UCSD-AML1 (cell line): ENCODE measurements around the gene HCAR2.
"Not testable (repeated sequence)": the region's sequence is repeated elsewhere in the genome, so short reads cannot be mapped to it uniquely, and the experiment has no call there.

Source experiments
- DNase-seq: peaks from one replicate; lab custom pipeline; 2025; ENCODE audit not compliant: unreplicated experiment; lab: John Stamatoyannopoulos, UW

The HCAR2 gene

GRCh38 chr12:122702890-122703611, at the start of gene HCAR2:
Gene HCAR2 (minus strand): TSS chr12:122703357. CDS start chr12:122703283, 74 bp downstream.
- DNase-seq = not testable (repeated sequence)

DNA sequence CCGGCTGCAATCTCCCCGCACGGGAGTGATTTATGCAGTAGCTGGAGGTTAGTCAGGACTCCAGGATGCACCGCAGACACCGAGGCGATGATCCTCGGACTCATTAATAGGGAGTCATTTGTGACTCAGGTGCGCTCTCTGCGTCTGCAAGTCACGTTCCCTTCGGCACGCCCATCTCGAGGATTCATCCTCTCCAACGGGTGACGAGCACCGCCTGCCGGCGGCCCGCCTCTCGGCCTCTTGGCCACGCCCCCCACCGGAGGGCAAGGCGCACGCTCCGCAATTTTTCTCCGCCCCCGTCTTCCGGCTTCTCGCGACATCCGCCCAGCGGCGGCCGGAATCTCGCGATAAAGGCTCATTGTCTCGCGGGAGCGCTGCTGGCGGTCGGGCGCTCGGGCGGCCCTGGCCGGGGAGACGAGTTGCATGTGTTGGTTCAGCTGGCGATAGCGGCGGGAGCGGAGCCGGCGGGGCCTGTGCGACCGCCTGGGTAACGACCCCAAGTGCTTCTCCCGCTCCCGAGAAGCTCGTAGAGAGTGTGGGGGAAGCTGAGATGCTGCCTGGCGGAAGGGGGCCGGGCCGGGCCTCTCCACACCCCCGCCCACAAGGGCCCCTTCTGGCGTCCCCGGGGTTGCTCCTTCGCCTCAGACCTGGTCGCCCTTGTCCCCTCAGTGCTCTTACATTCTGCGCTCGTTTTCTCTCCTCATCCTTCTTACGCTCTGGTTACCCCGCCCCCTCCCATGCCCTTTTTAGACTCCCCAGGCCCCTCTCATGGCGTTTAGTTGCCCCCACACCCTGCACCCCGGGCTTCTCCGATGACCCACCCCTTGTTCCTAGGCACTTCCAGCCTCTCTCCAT, 49.5 kb upstream of the HCAR2 start, which contains the start of gene DENR:
DENR (plus strand) TSS at position 361 of the 855 bp plus-strand sequence. CDS start 878 bp downstream, outside the sequence.
- DNase-seq = peak; percentile 99

DNA sequence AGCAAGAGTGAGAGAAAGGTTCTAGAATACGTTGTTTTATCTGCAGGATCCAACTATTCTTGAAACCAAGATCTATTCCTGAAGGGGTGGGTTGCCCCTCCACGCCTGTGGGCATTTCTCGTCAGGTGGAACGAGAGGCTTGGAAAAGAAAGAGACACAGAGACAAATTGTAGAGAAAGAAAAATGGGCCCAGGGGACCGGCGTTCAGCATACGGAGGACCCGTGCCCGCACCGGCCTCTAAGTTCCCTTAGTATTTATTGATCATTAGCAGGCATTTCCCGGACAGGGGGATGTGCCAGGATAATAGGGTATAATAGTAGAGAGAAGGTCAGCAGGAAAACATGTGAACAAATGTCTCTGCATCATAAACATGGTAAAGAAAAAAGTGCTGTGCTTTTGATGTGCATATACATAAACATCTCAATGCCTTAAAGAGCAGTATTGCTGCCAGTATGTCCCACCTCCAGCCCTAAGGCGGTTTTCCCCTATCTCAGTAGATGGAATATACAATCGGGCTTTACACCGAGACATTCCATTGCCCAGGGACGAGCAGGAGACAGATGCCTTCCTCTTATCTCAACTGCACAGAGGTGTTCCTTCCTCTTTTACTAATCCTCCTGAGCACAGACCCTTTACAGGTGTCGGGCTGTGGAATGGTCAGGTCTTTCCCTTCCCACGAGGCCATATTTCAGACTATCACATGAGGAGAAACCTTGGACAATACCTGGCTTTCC, 47.8 kb upstream of the HCAR2 start:
- not testable (repeated sequence) for DNase-seq

DNA sequence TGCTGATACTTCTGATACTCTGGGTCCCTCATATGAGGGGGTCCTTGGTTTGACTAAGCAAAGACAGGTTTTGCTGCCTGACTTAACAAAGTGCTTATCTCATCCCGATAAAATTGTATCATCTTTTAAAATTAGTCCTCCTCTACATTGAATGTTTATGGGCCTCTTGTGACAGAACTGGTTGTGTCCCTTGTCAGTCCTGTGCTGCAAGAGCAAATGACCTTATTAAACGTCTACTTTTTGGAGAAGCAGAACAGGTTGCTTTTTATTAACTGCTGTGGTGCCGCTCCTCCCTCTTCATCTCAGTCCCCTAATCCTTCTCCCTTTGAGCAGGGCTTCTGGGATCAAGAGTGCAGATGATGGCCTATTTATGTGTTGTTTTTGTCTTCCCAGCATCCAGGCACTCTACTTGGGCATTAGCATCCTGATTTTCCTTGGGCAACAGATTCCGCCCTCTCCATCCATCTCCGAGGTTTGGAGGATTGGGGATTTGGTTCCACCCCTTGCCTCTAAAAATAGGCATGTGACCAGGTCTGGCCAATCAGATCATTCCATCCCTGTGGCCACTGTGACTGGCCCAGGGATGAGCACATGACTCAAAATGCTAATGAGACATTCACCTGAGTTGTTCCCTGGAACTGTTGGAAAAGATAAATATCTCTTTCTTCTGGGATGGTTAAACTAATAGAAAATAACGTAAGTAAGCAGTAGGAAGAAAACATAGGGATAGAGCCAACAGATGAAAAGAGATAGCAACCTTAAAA, 46.6 kb upstream of the HCAR2 start:
- no peak for DNase-seq

DNA sequence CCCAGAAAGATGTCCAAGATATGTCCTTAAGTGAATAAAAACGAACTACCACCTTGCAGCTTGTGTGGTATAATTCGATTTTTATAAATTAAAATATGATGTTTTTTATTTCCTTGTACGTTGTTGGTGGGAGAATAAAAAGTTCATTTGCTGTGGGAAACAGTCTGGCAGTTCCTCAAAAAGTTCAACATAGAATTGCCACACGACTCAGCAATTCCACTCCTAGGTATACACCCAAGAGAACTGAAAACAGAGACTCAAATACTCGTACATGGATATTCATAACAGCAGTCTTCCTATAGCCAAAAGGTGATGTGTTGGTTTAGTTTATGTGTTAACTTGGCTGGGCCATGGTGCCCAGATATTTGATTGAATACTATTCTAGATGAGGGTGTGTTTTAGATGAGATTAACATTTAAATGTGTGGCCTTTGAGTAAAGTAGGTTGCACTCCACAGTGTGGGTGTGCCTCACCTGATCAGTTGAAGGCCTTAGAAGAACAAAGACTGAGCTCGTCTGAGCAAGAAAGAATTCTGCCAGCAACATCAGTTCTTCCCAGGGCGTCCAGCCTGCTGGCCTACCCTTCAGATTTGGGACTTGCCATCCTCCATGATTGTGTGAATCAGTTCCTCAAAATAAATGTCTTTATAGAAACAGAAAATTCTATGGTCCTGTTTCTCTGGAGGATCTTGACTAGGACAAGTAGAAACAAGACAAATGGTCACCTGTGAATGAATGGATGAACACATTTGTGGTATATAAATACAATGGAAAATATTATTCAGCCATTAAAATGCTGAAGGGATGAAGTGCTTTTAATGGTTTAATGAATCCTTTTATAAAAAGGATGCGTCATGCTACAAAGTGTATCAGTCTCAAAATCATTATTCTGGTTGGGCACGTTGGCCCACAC, 44.3 kb upstream of the HCAR2 start:
- DNase-seq = no peak

DNA sequence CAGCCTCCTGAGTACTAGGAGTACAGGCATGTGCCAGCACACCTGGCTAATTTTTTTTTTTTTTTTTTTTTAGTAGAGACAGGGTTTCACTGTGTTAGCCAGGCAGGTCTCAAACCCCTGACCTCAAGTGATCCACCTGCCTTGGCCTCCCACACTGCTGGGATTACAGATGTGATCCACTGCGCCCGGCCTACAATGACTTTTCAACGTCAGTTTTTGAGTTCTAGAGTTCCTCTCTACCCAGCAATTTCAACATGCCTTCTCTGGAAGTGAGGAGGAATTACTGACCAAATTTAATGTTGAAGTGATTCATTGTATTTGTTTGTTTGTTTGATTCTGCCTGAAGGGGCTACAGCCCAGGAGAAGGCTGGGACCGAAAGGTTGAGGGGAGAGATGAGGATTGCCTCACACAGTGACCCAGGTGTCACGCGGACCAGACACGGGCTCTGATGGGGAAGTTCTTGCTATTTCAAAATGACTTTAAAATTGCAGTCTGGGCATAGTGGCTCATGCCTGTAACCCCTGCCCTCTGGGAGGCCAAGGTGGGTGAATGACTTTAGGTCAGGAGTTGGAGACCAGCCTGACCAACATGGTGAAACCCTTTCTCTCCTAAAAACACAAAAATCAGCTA, 40.9 kb upstream of the HCAR2 start:
- no peak for DNase-seq

- DNase-seq = no peak
Observed at GRCh38 chr12:122740351-122740750, 37.2 kb upstream of the HCAR2 start.

GRCh38 chr12:122738571-122738970, 35.4 kb upstream of the HCAR2 start:
- no peak for DNase-seq

DNA sequence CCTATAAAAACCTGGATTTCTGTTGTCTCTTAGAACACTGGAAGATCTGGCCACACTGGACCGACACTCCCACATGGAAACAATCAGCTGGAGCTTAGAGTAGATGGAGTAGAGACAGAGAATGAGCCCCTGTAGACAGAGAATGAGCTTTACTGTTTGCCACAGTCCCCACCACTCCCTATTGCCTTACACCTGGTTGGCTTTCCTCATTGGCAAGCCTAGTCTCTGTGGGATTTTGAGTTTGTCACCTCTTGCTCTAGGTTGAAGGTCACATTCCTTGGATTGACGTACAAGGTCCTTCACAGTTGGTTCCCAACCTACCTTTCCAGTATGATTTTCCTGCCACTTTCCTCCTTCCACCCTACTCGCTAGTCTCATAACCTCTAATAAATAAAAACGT, 29.5 kb upstream of the HCAR2 start:
- DNase-seq = no peak

DNA sequence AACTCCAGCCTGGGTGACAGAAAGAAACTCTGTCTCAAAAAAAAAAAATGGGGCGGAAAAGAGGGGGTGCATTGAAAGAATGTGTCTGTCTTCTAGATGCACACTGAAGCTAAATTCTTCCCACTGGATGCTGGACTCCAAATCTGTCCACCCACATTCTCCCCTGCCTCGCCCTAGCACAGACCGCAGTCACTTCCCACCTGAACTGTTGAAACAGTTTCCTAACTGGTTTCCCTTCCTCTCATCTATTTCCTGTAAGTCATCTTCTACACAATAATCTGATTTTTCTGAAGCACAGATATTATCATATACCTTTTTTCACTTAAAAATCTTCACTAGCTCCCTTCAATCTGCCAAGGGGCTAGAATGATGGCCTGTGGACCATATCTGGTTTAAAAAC, 29.0 kb upstream of the HCAR2 start:
- no peak for DNase-seq

DNA sequence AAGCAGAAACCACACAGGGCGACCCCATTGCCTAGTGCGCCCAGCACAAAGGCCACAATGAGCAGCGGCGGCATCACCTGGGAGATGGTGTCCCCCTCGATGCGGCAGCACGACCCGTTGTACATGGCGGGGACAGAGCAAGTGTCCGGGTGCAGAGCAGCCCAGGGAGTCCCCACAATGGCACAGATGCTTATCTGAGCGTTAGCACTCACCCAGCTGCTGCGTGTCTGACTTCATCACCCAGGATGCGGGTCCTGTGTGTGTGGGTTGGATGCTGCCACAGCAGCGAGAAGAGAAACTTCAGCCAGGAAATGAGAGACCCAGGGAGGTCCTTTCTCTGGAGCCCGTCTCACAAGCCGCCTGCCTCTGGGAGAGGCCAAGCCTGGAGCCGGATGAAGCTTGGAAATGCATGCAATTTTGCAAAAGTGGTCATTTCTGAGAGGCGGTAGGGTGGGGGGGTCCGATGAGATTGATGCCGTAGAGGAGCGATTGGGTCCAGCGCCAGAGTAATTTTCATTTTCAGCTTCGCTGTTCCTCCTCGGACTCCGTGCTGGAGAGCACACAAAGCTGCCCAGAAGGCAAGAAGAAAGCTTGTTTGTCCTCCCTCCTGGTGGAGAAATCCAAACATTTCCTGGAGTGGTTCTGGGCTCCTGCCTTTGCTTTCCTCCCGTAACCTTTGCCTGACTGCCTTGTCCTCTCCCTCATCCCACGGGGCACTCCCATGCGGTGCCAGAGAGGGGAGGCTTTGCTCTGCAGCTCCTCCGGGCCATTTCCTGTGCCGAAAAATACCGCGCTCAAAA, 27.3 kb upstream of the HCAR2 start, which contains the start of gene HCAR1:
HCAR1 (minus strand) TSS at position 630 of the 800 bp plus-strand sequence; CDS start at position 125, 505 bp downstream.
- no peak for DNase-seq

GRCh38 chr12:122729583-122730214, 26.5 kb upstream of the HCAR2 start:
- DNase-seq = no peak

DNA sequence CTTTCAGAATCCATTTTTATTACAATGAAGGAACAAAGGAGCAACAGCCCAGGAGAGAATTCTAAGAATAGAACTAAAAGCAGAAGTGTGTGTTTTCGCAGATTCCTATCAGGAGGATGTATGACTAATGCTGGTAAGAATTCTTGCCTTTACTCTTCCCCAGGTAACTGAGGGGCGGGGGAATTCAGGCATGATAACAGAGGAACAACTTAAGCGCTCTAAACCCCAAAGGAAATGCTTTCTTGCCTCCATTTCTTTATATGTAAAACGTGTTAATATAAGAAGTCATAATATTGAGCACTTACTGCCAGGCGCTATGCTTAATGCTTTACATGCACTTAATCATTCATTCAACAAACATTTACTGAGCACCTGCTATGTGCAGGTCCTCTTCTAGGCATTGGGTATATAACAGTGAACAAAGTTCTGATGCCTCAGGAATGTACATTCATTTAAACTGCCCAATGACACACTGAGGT, 23.0 kb upstream of the HCAR2 start:
- no peak for DNase-seq

DNA sequence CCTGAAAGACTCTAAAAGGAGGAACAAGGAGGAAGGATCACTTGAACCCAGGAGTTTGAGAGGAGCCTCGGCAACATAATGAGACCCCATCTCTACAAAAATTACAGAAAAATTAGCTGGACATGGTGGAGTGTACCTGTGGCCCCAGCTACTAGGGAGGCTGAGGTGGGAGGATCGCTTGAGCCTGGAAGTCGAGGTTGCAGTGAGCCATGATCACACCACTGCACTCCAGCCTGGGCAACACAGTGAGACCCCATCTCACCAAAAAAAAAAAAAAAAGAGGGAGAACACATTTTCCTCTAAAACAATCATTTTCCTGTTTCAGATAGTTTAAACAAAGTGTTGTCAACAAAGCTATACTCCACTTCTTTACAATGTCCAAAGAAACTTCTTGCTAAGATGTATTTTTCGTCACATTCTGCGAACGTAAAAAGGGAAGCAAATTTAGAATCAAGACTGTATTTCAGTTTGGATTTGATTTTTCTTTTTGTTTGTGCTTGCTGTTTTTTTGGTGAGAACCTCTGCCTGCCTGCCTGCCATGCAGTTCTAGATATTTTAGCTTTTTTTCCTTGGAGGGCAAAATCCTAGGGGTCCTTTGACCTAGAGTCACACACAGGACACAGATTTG, 22.4 kb upstream of the HCAR2 start:
- DNase-seq = no peak

- DNase-seq = no peak
Observed at GRCh38 chr12:122724641-122725243, 21.6 kb upstream of the HCAR2 start.

DNA sequence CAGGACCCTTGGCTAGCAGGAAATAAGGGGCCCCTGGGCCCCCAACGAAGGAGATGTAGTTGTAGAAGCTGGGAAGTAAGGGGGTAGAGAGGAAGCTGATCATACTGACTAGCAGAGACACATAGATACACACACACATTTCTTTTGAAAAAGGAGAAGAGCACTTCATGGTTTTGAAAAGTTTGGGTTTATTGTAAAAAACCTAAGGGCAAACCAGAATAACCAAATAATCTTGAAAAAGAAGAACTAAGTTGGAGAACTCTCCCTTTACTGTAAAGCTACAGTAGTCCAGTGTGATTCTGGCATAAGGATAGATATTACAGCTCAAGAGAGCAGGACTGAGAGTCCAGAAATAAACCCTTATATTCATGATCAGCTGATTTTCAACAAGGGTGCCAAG, 19.2 kb upstream of the HCAR2 start:
- DNase-seq = no peak

GRCh38 chr12:122721057-122721545, 17.9 kb upstream of the HCAR2 start:
- DNase-seq = no peak
